Fibroblast of lung (primary cell): ENCODE measurements around the gene HBS1L.

Experiments
- EZH2 ChIP-seq: IDR thresholded peaks from 2 replicates; pipeline ENCODE4 v1.5.1; 2012; ENCODE audit warnings: low read length, control low read depth, mild to moderate bottlenecking; ENCODE audit errors: missing control alignments
- TF ChIP-seq, protein P1 (sequence below), 2 donors: IDR thresholded peaks in 1 of 2; conservative IDR thresholded peaks in 1 of 2; 1 replicate in 1 of 2; 2 replicates in 1 of 2; pipeline ENCODE4 v1.5.1; 2011 to 2012; ENCODE audit warnings: low read length in 2 of 2, control low read depth in 1 of 2, inconsistent platforms in 1 of 2, low read depth in 1 of 2, mild to moderate bottlenecking in 1 of 2

DNA sequence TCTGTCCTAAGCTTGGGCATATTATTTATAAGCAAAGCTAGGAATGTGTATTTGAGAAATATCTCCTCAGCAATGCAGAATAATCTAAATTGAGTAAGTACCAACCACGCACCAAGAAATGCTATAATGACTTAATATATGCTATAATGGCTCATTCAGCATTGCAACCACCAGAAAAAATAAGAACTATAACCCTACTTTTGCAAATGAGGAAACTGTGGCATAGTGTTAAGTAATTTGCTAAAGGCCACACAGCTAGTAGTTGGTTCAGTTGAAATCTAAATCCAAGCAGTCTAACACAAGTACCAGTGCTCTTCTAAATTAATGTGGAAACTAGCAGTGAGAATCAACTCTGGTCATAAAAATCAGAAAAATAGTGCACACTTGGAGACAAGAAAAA, 35.7 kb downstream of the HBS1L start:
- TF ChIP-seq, protein P1, sequence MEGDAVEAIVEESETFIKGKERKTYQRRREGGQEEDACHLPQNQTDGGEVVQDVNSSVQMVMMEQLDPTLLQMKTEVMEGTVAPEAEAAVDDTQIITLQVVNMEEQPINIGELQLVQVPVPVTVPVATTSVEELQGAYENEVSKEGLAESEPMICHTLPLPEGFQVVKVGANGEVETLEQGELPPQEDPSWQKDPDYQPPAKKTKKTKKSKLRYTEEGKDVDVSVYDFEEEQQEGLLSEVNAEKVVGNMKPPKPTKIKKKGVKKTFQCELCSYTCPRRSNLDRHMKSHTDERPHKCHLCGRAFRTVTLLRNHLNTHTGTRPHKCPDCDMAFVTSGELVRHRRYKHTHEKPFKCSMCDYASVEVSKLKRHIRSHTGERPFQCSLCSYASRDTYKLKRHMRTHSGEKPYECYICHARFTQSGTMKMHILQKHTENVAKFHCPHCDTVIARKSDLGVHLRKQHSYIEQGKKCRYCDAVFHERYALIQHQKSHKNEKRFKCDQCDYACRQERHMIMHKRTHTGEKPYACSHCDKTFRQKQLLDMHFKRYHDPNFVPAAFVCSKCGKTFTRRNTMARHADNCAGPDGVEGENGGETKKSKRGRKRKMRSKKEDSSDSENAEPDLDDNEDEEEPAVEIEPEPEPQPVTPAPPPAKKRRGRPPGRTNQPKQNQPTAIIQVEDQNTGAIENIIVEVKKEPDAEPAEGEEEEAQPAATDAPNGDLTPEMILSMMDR (conservative IDR thresholded peaks at IDR 0.05 in 1 of 2, IDR thresholded peaks at IDR 0.05 in 1 of 2; ENCODE audit: low read depth in 1 of 2, low read length in 2 of 2), result no peak
- TF ChIP-seq EZH2, result no peak
